ENCODE measurements around the gene PDCD5.

GRCh38 chr19:32576790-32577189 lies 4.2 kb upstream of the PDCD5 start:
- TF ChIP-seq POLR2A (IDR thresholded peaks at IDR 0.05) (no peak), CTCF (IDR thresholded peaks at IDR 0.05) (no peak)

Data from body of pancreas (tissue), 4 donors.